GM18861 (cell line): ENCODE data around the gene CCDC93.
"Not testable (repeated sequence)": the region's sequence is repeated elsewhere in the genome, so short reads cannot be mapped to it uniquely, and the experiment has no call there.

Source experiments
- ATAC-seq: cut with Tn5 transposase; IDR thresholded peaks from one replicate; pipeline ENCODE4 v1.9.1; 2021; ENCODE audit not compliant: unreplicated experiment

The CCDC93 gene

GRCh38 chr2:117956036-117956796 lies 57.7 kb downstream of the CCDC93 start:
- no peak for ATAC-seq

DNA sequence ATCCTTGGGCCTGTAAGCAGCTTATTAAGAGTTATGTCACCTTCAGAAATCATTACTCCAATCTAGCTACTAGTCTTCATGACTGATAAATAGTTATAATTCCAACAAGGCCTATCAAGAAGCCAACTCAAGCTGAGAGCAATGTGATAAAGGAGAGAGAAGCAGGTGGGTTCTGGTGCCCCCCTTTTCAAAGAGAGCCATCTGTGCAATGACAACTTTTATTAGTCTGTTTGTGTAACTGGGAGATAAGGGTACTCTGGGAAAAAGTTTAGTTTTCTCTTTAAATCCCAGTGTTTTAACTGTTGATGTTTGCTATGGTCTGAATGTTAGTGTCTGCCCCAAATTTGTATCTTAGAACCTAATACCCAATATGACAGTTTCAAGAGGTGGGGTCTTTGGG lies 60.6 kb downstream of the CCDC93 start:
- no peak for ATAC-seq

DNA sequence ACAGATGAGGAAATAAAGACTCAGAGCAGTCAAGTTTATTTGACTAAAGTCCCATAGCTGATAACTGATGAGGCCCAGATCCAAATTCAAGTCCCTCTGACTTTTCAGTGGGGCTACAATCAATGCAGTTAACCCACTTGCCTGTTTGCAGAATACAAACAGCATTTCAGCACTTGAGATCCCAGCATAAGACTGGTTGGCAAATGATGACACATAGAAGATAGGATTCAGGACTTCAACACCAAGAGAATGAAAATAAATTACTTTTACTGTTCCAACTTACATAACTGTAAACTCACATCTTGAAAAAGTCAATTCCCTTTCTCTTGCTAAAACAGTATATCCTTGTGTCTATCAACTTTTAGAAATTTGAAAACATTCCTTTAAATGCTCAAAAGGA lies 61.2 kb downstream of the CCDC93 start:
- ATAC-seq, result no peak

- no peak for ATAC-seq
Observed at GRCh38 chr2:117952228-117952627, 61.6 kb downstream of the CCDC93 start.

DNA sequence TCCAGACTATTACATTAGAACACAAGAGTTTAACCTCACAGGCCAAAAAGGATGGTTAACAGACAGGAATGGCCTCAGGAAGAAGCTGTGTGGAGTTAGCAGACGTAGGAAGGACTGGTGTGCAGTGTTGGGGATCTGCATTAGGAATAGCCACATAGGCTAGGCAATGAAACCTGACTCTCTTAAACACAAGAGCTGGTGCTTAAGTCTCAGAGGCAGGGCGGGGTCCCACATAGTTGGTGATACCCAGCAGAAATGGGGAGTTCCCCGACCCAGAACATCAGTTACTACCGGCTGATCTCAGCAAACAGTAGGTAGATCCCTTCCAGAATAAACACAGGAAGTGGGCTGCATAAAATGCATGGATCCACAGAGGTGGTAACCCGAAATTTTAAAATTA lies 64.1 kb downstream of the CCDC93 start:
- no peak for ATAC-seq

DNA sequence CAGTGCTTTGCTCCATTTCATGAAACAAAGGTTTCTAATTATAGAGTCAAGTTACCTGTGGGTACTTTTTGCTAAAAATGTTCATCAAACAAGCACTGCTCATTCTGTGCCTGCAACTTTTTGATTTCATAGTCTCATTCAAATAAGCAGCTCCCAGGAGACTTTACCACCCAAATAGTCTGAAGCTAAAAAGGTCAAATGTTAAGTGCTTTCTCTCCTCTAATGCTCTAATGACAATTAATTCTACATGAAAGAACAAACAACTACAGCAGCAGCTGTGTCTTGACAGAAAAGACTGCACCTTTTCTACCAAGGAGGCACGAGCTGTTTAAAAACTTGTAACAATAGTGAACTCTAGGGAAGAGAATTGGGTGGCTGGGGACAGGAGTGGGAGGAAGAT lies 65.3 kb downstream of the CCDC93 start:
- no peak for ATAC-seq

- no peak for ATAC-seq
Observed at GRCh38 chr2:117945296-117945695, 68.6 kb downstream of the CCDC93 start.

DNA sequence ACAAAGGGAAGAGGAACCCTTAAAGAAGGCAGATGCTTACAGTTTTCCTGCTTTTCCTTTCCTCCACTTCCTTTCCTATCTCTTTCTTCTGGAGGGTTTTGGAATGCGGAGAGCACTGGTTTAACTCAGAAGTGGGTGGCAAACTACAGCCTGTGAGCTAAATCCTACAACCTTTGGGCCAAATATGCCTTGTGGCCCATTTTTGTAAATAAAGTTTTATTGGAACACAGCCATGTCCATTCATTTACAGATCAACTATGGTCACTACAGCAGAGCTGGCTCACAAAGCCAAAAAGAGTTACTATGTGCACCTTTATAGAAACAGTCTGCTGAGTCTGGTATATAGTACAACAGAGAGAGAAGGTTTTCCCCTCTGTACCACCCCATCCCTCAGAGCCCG lies 69.1 kb downstream of the CCDC93 start:
- ATAC-seq, result no peak

DNA sequence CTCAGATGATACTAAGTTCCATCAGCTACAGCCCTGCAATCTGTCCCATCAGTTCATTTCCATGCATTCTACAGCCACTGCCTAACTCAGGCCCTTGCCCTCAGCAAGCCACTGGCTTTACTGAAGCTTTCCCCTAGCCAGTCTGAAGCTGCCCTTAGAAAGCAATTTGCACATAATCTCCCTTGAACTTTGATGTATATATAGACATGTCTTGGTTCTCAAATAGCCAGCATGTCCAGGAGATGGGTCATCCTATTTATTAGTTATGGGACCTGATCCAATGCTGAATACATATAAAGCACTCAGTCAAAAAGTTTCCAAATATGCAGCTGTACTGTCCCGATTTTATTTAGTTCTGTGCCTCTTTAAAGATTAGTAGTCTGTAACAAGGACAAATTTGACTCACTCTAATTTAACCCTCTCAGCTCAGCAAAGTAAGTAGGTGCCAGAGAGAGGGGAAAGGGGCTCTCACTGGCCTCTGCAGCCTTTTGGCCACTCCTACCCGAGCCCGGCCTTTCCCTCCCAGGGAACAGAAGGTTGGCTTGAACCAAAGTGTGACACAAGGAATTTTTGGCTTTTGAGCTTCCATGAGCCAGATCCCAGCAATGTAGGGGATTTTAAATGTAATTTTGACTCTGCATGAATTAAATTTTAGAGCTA lies 70.7 kb downstream of the CCDC93 start:
- ATAC-seq, result no peak

GRCh38 chr2:117942551-117942950 lies 71.3 kb downstream of the CCDC93 start:
- ATAC-seq, result no peak

DNA sequence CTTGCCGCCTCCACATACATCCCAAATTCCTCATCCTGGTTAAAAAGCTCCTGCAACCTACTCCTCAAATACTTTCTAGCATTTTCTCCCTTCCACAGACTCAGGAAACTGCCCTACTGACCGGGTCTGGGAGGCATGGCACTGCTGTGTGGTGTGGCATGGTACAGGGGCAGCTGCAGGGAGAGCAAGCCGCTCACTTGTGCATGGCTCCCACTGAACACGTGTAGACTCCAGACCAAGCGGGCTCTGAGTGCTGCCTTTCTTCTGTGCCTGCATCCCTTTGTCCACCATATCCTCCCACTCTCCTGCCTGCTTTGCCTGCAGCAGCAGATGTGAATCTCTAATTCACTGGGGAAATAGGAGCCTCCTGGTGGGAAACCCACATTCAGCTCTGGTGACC lies 72.2 kb downstream of the CCDC93 start:
- no peak for ATAC-seq

GRCh38 chr2:117940436-117940835 lies 73.4 kb downstream of the CCDC93 start:
- ATAC-seq, result no peak

GRCh38 chr2:117938611-117939010 lies 75.3 kb downstream of the CCDC93 start:
- ATAC-seq, result no peak

DNA sequence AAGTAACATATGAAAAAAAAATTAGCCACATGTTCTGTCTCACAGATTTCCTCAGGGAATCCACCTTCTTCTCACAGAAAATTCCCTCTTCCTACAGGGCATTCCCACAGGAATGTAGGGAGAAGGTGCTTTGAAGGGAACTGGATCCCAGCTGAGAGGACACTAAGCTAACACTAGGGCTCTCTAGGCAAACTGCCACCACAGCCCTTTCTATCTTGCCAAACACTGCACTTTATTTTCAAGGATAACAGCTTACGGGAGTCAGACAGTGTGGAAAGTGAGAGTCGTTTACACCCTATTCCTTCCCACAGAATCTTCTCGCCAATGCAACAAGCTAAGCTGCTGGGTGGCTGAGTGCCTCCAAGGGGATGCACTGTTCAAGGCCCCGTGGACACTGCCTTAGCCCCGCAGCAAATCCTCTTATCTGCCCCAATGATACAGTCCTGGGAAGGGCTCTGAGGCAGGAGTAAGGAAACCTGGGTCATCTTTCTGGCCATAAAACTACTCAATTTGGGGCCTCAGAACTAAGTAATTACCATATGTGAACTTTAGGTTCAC lies 76.9 kb downstream of the CCDC93 start:
- no peak for ATAC-seq

DNA sequence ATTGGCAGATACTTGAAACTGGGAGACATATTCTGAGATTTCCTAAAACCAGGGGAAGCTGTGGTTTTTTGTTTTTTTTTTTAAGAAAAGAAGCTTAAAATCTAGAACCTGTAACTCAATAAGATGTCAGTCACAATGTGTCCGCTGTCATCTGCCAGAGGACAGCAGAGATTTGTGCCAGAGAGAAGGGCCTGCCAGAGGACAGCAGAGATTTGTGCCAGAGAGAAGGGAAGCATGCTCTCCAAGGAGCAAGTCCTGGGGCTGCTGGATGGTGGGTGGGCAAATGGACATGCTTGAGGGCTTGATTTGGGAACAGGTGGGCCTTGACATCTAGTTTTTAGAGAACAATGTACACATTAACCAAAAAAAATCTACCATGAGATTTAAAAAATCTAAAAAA lies 77.9 kb downstream of the CCDC93 start:
- no peak for ATAC-seq

DNA sequence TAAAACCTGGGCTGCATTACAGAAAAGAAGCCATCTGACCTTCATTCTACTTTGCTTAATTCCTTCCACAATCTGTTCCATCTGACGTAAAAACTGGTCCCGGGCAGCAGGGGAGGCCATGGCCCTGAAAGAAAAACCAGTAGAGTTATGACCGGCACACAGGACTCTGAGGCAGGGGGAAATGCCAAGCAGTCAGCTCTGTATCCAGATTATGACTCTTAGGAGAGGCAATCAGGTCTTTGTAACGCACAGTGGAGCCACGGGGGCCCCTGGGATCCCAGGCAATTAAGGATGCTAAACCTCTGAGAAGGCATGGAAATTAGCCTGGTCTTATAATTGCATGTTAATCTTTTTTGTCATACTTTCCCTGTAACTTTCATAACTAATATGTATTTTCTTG lies 78.4 kb downstream of the CCDC93 start:
- ATAC-seq, result no peak

GRCh38 chr2:117933884-117934354 lies 80.0 kb downstream of the CCDC93 start:
- no peak for ATAC-seq

- ATAC-seq, result no peak
Observed at GRCh38 chr2:117931978-117932377, 81.9 kb downstream of the CCDC93 start.

- no peak for ATAC-seq
Observed at GRCh38 chr2:117931266-117931665, 82.6 kb downstream of the CCDC93 start.

DNA sequence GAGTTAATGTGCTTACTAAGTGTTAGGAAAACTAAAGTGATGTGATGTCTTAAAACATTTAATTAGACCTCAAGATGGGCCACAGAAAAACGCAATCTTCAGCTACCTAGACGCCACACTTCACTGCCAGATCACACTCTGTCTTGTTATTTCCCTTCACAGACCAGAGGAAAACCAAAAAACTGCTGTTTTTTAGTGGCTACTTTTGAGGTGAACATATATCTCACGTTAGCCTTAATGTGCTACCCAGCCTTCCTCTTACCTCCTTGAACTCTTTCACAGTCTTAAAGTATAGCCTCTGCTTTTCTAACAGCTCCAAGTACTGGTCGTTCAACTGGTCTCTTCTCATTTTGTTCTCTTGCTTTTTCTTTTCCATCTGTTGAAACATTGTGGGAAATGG lies 83.1 kb downstream of the CCDC93 start:
- no peak for ATAC-seq

- ATAC-seq, result not testable (repeated sequence)
Observed at GRCh38 chr2:117923471-117923870, 90.4 kb downstream of the CCDC93 start.

- no peak for ATAC-seq
Observed at GRCh38 chr2:117921520-117921919, 92.3 kb downstream of the CCDC93 start.
